Activated CD4-positive, alpha-beta T cell treated with anti-CD3 and anti-CD28 coated beads, Interleukin-10, Interleukin-2, amounts not matched to agents 100 ng/mL and 50 ng/mL, durations not matched to agents 16 hours and 8 hours (primary cell): ENCODE data around the gene AP4B1.

Source experiments
- DNase-seq: peaks from one replicate; pipeline ENCODE4 v3.0.0-alpha.2; 2020

Gene AP4B1

GRCh38 chr1:113929750-113930498 is 25.3 kb upstream of the AP4B1 start:
- DNase-seq, result peak; percentile 62

- DNase-seq, result peak; percentile 94
Measured at GRCh38 chr1:113928941-113929749, 24.5 kb upstream of the AP4B1 start, which contains the start of gene HIPK1. TSS of gene HIPK1 (plus strand) at chr1:113929324.

GRCh38 chr1:113928187-113928930 is 23.8 kb upstream of the AP4B1 start:
- no peak for DNase-seq

GRCh38 chr1:113924473-113924872 is 19.9 kb upstream of the AP4B1 start:
- no peak for DNase-seq

- no peak for DNase-seq
Measured at GRCh38 chr1:113922957-113923356, 18.4 kb upstream of the AP4B1 start.

DNA sequence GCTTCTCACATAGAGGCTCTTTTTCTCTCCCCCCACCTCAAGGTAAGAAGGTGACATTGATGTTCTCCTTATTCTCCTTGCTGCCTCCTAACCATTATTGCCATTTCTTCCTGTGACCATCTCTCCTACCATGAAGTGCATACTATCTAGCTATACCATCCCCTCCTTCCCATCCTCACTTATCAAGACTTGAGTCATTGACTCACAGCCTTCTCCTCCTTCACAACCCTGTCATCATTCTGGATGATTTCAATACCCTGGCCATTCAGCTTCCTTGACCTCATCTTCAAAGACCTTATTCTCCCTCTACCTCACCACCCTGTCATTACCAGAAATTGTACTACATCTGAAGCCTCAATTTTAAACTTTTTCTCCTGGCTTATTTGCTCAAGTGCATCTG is 13.6 kb upstream of the AP4B1 start:
- DNase-seq, result no peak

DNA sequence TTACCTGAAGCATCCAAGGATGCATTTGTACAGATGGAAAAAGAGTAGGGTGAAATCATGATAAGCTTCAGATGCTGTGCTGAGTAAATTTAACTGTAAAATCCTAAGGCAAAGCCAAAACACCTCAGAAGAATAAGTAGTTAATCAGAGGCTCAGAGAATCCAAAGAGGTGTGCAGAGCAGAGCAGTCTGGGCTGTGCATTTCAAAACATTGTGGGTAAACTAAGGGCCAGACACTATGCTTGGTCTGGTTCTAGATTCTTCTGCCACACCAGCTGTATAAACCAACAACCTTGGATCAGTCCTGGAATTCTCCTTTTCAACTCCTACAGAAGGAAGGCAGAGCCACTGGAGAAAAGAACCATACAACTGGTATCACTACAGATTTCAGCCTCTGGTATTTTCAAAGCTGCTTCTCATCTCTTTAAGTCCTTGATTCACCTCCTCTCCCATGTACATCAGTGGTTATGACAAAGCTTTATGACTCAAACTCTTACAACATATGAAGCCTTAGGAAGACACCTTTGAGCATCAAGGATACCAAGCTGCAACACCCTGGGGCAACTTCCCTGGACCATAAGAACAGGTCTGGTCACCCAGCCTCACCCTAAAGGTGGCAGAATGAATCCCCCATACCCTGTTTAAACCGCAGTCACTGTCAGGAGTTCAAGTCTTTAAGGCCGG is 12.9 kb upstream of the AP4B1 start:
- no peak for DNase-seq

DNA sequence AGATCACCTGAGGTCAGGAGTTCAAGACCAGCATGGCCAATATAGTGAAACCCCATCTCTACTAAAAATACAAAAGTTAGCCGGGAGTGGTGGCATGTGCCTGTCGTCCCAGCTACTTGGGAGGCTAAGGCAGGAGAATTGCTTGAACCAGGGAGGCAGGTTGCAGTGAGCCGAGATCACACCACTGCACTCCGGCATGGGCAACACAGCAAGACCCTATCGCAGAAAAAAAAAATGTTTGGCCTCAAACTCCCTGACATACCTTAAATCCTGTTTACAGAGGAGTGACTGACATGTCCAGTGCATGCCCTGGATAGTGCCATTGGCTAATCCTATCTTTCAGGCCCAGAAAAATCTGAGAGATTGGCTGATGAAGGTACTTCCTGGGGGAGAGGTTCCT is 12.4 kb upstream of the AP4B1 start:
- DNase-seq, result no peak

DNA sequence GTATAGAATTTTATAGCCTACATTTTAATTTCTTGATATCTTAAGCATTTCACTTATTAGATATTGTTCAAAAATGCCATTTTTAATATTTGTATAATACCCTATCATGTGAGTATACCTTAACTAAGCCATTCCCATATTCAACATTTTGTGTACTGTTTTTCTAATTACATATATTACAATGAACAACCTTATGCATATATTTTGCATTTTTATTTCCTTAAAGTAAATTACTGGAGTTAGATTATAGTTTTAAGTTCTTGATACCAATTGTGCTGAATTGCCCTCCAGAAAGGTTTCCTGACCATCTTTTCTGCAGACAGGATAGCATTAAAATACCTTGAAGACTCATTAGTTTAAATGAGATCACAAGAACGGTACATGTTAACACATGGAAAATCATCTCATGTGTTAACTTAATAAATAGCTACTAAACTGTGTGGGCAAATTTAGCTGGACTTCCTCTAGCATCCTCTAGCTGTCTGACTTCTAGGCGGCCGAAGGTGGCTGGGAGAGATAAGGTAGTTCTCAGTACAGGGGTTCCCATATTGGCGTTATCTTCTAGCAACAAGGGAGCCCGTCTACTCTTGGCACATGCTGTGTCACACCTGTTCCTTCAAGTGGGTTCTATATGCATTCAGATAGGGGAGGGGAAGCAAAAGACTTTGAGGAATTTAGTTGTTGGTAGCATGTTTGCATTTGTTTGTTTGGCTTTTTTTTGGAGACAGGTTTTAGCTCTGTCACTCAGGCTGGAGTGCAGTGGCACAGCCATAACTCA is 9.5 kb upstream of the AP4B1 start:
- DNase-seq, result no peak

- no peak for DNase-seq
Measured at GRCh38 chr1:113913312-113913668, 8.7 kb upstream of the AP4B1 start.

DNA sequence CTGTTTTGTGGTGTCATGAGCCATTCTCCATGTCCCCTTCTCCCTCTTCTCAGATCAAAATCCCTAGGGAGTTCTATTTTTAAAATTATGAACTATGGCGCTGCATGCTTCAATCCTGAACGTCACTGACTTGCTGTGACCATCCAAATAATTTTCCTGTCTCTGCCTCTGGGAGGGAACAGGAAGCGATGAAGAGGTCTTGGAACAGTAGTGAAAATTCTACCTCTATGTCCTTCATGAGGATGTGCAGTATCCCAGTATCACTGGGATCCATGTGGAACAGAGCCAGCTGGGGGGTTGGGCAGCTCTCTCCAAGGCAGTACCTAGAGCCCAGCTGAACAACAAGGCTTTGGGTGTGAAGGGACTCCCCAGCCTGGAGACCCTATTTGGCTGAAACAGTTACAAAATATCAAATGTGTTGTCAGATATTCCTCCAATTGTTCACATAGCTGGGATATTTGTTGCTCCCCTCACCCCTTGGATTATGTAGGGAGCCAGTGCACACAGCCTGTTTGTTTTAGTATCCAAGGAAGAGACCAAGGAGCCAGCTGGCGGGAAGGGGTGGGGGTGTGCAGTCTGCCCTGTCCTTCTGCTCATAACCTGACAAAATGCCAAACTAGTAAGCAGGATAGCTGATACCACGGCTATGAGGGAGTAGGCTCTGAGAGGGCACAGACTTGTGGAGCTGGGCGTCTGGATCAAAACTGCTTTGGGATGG is 8.2 kb upstream of the AP4B1 start:
- DNase-seq, result no peak

- DNase-seq, result peak; percentile 40
Measured at GRCh38 chr1:113905435-113905861, 849 bp upstream of the AP4B1 start.

DNA sequence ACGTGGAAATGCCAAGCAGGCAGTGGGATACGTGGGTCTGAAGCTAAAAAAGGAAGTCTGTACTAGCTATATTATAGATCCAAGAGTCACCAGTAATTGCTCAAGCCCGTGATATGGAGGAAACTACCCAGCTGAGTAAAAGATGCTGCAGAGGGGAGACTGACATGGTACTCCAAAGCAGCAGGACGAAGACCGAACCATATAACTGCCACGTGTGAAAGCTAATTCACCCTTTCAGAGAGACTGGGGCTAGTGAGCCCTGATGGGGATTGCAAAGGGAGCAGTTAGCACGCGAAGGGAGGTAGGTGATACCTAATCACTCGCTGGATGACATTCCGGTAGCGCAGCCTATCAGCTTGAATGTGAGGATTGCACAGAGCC is 316 bp downstream of the AP4B1 start:
- DNase-seq, result no peak

DNA sequence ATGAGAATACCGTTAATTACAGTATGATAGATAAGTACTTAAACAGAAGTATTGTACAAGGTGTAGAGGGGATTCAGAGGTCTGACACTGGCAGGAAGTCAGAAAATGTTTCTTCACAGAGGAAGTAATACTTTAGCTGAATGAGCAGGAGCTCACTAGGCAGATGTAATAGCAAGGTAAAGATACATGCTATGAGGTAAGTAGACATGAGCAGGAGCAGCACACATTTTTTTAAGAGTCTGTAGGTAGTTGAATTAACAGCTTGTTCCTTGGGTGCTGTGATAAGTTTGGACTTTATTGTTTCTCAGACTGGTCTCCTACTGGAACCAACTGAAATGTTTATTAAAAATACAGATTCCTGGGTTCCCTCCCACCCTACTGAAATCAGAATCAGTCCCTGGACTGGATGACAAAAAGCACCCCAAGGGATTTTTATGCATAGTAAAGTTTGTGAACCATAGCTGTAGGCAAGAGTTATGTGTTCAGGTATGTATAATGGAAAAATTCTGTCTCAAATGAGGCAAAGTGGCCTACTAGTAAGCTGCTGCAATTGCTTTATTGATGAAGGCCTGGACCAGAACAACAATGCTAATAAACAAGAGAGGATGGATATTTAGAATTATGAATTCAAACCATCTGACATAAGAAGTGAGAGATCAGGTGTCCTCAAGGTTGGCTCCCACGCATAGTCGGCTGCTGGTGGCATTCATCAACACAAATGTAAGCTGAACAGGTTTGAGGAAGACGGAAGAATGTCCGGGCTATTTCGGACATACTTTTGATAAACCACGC is 902 bp downstream of the AP4B1 start:
- peak; percentile 28 for DNase-seq

DNA sequence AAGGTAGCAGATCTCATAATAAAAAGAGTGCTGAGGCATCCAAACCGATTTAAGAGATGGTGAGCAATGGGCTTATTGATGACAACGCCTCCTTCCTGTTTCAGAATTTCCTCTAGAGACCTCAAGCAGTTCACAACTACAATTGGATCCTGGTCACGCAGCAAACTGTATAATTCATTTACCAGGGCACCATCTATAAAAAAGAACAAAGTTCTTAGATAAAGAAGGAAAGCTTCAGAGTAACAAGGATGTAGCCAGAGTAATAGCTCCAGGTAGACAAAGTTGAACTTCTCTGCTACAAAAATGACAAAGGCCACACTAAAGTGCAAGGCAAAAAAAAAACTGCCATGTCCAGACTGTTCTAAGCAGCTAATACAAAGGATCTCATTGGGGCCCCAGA is 3.4 kb downstream of the AP4B1 start:
- peak; percentile 21 for DNase-seq

DNA sequence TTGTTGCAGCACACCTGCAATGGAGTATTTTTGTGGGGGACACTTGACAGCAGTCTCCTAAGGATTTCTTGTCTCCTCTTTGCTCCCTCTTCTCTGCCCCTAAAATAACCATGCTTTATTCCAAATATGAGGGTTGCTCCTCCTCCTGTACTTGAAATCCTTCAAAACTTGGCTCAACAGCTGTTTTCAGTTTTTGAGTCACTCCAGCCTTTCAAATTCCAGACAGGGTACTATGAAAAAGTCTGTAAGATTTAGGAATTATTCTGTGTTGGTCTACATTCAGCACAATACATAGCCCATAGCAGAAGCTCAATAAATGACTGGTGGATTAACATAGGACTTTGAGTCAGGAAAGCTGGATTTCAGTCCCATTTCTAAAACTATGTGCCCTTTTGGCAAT is 5.5 kb downstream of the AP4B1 start:
- no peak for DNase-seq

GRCh38 chr1:113898241-113898814 is 6.3 kb downstream of the AP4B1 start:
- peak; percentile 20 for DNase-seq

GRCh38 chr1:113895961-113896360 is 8.6 kb downstream of the AP4B1 start:
- DNase-seq, result no peak

- DNase-seq, result no peak
Measured at GRCh38 chr1:113895098-113895497, 9.5 kb downstream of the AP4B1 start.

- no peak for DNase-seq
Measured at GRCh38 chr1:113893267-113893666, 11.3 kb downstream of the AP4B1 start.
